CD4-positive, alpha-beta T cell treated with Interleukin-1 beta for 1 hour (primary cell): ENCODE measurements around the gene PCSK5.
"Not testable (repeated sequence)": the region's sequence is repeated elsewhere in the genome, so short reads cannot be mapped to it uniquely, and the experiment has no call there.

Source experiments
- DNase-seq, 2 donors: peaks; one replicate each; pipeline ENCODE4 v3.0.0-alpha.2; 2020 to 2022

PCSK5 gene

GRCh38 chr9:76269789-76270188 is 379.3 kb downstream of the PCSK5 start:
- DNase-seq = no peak

DNA sequence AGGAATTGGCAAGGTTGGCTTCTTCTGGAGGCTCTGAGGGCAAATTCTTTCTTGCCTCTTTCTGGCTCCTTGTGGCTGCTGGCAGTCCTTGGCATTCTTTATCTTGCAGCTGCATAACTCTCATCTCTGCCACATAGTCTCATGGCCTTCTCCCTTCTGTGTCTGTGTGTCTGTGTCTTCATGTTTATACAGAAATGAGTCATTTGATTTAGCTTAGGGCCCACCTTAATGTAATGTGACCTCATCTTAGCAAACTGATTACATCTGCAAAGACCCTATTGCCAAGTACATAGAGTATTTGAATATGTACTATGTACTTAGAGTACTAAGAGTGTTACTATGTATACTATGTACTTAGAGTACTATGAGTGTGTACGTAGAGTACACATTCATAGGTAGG is 381.3 kb downstream of the PCSK5 start:
- DNase-seq = no peak

DNA sequence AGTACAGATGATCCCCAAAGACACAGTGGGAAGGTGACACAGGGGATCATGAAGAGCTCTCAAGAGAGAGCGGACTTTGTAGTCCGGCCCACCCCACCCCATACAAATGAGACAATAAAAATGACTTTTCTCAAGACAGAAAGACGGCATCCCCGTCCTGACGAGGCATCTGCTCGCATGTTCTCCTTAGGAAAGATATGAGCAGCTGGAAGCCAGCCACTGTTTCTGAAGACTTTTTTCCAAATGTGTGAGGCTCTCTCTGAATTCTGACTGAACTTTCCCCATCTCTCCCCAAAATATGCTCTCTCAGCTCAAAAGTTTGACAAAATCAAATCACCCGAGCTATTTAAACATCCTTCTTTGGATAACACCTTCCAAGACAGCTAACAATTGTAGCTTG is 398.6 kb downstream of the PCSK5 start:
- DNase-seq = no peak

- DNase-seq = no peak
Measured at GRCh38 chr9:76289703-76290102, 399.2 kb downstream of the PCSK5 start.

DNA sequence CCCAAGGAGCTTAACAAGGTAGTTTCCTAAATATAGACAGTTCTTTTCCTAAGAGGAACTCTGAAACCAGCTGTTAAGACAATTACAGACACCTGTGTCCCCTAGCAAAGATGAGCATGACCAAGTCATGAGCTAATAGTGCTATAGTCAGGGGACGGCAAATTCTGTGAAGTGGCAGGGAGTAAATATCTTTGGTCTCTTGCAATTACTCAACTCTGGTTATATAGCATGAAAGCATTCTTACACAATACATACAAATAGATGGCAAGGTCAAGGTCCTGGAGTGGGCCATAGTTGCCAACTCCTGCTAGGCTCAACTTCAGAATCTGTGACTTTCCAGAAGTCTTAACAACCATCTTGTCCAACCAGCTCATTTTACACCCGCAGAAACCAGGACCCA is 400.1 kb downstream of the PCSK5 start:
- no peak for DNase-seq

DNA sequence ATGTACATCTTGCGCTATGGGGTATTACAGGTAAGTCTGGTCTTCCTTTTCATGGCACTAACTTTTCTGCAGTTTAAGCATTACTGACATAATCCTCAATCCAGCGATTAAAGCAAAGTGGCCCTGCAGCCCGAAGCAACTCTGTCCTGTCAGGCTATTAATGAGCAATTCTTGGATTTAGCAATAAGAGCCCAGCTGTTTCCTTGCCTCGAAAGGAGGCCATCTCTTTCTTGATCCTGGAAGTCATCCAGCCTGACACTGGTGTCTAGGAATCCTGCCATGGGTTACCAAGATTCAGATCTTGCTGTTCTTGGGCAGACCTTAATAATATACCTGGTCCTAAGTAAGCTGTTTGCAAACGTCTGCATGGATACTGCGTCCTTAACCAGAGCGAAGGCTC is 401.8 kb downstream of the PCSK5 start:
- DNase-seq = no peak

GRCh38 chr9:76292658-76293057 is 402.2 kb downstream of the PCSK5 start:
- DNase-seq = no peak

- DNase-seq = no peak
Measured at GRCh38 chr9:76294301-76294700, 403.8 kb downstream of the PCSK5 start.

GRCh38 chr9:76296561-76297310 is 406.3 kb downstream of the PCSK5 start:
- no peak for DNase-seq

DNA sequence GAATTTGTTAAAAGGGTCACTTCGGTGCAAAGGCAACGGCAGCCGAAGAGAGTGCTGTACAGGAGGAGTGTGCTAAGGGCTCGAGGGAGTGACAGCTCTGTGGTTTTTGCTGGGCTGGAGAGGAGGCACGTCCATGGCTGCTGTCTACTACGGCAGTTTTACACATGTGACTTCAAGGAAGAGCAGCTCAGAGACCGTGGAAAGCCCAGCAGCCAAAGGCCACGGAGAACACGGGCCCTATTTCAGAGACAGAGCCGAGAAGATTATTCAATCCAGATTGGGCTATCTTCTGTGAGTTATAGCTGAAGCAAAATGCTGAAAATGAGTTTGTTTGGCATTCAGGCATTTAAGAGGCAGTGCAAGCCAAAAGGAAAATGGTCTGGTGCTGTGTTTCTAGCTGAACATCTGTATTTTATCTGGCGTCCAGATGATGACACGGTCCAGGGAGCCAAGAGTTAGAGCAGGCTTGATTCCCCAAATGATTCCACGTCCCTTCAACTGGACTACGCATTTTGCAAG is 407.3 kb downstream of the PCSK5 start:
- DNase-seq = no peak

DNA sequence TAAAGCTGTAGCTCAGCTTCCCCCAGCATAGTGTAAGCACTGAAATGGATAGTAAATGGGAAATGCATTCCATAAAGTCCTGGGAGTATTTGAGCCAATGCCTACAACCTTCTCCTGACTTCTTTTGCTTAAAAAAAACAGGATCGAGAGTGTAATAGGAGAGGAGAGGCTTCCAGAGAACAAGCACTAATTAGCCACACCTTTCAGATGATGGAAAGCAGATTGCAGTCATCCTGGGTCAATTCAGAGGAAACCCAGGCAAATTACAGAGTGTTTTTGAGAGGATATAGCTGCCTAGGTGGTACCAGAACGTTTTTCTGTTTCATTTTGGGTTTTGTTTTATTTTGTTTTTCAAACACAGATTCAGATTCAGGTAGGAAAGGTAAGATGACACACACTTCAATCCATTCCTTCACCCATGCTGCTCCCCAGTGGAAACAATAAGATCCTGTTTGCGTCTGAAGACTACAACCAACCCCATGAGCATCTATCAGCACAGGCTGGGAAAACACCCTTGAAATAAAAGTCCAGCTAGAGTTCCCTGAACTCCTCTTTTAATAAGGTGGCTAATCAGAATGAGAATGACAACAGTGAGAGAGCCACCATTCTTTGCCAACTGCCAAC is 408.2 kb downstream of the PCSK5 start:
- DNase-seq = no peak

DNA sequence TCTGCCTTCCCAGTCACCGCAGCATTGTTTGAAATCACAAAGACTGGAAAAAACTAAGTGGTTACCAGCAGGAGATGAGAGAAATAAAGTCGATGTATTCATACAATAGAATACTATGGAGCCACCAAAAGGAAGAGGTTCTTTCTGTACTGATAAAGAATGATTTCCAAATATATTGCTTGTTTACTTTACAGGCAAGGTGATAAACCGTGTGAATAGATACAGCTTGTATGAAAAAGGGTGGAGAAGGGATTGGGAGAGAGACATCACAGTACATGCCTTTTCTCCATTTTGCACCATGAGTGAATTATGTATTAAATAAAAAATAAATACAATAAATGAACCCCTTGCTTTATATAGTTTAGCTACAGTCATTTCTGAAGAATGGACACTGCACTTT is 412.1 kb downstream of the PCSK5 start:
- DNase-seq = no peak

GRCh38 chr9:76302947-76303550 is 412.6 kb downstream of the PCSK5 start:
- peak; percentile 2 to 31 for DNase-seq

DNA sequence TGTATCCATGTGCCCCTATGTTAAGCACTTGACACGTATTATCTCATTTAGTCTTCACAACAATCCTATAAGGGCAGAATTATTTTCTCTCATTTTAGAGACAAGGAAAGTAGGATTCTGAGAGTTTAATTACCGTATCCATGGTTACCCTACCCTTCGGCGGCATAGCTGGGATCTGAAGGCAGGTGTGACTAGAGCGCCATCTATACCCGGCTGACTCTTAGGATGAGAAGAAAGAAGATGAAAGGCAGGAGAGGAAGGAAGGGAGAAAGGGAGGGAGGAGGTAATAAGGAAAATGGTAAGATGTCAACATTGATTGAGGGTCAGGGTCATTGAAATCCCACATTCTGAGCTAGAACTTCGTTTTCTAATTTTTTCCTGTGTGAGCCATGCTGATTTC is 416.6 kb downstream of the PCSK5 start:
- DNase-seq = not testable (repeated sequence)

DNA sequence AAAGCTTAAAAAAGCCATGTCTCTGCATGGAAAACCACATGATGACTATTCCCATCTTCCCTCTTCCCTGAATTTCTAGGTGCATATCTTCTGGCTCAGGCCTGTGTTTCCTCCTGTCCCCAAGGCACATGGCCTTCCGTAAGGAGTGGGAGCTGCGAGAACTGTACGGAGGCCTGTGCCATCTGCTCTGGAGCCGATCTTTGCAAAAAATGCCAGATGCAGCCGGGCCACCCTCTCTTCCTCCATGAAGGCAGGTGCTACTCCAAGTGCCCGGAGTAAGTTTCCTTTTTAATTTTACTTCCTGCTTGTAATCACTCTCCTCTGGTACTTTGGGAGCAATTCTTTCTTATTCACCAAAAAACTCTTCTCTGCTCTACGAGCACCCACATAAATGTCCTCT is 420.1 kb downstream of the PCSK5 start:
- no peak for DNase-seq

- DNase-seq = no peak
Measured at GRCh38 chr9:76310991-76311390, 420.5 kb downstream of the PCSK5 start.

- no peak for DNase-seq
Measured at GRCh38 chr9:76311537-76311936, 421.1 kb downstream of the PCSK5 start.

GRCh38 chr9:76313771-76314170 is 423.3 kb downstream of the PCSK5 start:
- DNase-seq = no peak

DNA sequence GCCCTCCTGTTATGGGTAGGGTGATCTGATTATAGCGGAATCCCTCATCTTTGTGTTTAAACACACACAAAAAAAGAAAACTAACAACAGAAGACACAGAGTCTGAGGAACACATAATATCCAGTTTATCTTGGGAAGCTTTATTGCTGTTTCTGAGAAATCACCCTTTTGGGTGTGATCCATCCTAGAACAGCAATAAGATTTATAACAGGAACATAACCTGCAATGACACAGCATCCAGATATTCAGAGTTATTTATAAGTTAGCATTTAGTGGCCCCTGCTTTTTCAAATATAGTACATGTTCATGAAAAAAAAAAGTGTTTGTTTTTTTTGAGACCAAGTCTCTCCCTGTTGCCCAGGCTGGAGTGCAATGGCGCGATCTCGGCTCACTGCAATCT is 423.8 kb downstream of the PCSK5 start:
- DNase-seq = no peak

- no peak for DNase-seq
Measured at GRCh38 chr9:76316069-76316468, 425.6 kb downstream of the PCSK5 start.

DNA sequence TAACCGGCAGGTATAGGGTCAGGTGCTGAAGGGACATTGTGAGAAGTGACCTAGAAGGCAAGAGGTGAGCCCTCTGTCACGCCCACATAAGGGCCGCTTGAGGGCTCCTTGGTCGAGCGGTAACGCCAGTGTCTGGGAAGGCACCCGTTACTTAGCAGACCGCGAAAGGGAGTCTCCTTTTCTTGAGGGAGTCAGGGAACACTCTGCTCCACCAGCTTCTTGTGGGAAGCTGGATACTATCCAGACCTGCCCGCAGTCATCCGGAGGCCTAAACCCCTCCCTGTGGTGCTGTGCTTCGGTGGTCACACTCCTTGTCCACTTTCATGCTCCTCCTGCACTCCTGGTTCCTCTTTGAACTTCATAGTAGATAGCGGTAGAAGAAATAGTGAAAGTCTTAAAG is 429.0 kb downstream of the PCSK5 start:
- not testable (repeated sequence) for DNase-seq

DNA sequence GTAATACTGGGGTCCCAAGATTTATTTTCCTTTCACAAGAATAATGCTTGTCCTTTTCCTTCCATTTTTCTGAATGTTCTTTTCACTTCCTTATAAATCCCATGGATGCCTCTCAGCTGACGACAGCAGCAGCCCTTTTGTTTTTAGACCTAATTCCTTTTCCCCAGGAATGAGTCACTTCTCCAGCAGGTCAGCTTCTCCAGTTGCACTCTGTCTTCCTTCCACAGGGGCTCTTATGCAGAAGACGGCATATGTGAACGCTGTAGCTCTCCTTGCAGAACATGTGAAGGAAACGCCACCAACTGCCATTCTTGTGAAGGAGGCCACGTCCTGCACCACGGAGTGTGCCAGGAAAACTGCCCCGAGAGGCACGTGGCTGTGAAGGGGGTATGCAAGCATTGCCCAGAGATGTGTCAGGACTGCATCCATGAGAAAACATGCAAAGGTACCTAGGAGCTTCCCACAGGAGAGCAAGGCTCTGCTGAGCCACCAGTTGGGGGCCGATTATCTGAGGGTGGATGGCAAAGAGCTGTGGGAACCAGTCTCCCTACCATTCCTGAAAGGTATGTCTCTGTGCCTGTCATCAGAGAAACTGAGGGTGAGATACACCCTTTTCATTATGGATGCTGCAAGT is 430.8 kb downstream of the PCSK5 start:
- no peak for DNase-seq

- DNase-seq = no peak
Measured at GRCh38 chr9:76322810-76323209, 432.3 kb downstream of the PCSK5 start.

DNA sequence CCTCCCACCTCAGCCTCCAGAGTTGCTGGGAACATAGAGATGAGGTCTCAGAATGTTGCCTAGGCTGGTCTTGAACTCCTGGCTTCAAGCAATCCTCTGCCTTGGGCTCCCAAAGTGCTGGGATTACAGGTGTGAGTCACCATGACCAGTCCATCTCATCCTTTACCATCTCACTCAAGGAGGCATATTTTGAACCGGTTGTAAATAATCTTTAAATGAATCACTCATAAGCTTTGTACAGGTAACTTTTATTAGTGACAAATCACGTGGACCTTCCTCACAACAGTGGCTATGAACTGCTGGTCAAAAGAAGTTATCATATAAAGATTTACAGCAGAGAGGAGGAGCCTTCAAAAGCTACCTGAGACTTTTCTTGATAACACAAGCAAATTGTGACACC is 433.0 kb downstream of the PCSK5 start:
- DNase-seq = no peak
